Measurements from ENCODE around the gene SART3. TPM values are rescaled to one million over a fixed set of nuclear protein-coding genes. Genes with fewer than 3 reads are reported as not detected.
"Not testable (repeated sequence)": the region's sequence is repeated elsewhere in the genome, so short reads cannot be mapped to it uniquely, and the experiment has no call there.

The SART3 gene
- total RNA-seq, 1 experiment from 2014 or later = 70.4 TPM

DNA sequence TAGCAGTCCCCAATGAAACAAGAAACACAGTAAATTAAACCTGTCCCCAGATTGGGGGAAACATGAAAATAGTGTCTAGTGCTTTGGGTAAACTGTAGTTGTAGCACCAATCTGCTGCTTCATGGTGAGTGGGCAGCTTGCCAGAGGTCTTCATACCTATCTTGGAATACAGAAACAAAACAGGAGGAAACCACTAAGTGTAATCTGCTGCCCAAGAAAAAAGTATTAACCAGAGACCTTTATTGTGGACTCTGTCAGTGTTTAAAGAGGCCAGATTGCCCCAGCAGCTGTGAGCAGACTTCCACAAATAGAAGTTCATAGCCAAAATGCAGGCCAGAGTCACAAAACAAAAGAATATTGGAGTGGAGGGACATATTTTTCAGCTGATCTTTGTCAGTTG lies 3.8 kb upstream of the SART3 start:
- DNase-seq (ENCODE audit: extremely low read depth, low read depth) = no peak

DNA sequence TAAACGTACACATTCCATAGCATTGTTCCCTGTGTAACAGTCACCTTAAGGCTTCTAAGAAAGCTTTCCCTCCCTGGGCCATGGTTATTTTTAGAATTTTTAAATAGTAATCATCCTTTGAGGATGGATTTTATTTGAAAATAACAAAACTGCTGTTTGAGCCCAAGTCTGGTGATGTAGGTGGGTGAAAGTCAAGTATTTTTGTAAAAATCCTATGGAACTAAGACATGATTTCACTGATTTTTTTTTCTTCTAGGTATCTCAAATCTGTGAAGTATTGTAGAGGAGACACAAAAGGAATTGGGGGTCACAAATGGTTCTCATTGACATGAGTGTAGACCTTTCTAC lies 2.8 kb upstream of the SART3 start:
- DNase-seq (ENCODE audit: extremely low read depth, low read depth) = no peak

GRCh38 chr12:108563136-108563803 lies 2.3 kb upstream of the SART3 start:
- peak; percentile 95 for DNase-seq (ENCODE audit: extremely low read depth, low read depth)

- DNase-seq (ENCODE audit: extremely low read depth, low read depth) = peak; percentile 97
Measured at GRCh38 chr12:108562348-108563135, 1.6 kb upstream of the SART3 start, which contains the start of gene ISCU. ISCU (plus strand) TSS chr12:108562596; CDS start chr12:108562623, 27 bp downstream.

DNA sequence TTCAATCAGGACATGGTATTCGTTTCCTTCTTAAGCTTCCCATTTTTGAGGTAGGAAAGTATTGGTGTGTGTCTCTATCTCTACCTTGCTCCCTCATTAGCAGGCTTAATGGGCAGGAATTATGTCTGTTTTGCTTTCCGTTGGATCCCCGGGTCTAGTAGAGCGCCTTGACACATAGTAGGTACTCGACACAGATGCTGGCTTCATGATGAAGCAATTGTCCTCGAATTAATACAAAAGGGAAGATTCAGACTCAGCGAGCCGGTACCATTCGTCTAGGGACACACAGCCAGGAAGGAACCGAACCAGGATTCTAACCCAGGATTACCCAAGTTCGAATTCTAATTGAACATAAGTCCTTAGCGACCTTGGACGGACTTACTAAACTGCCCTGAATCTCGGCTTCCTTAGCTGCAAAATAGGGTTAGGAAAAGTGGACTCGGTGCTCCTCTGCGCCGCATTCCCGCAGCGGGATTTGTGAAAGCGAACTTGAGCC lies 927 bp upstream of the SART3 start:
- DNase-seq (ENCODE audit: extremely low read depth, low read depth) = no peak

DNA sequence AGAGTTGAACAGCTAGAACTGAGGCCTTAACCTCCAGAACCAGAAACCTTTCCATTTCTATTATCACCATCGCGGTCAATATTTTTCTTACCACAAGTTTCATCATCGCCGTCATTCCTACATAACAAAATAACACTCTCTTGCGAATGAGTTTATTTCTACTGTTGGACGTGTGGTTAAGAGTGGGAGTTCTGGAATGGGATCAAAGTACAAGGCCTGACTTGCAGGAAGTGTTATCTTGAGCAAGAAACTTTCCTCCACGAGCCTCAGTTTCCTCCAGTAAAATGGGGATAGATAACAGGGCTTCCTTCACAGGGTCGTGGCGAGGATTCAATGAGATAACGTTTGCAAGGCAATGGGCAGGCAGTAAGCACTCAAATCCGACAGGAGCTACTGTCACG lies 652 bp downstream of the SART3 start:
- no peak for DNase-seq (ENCODE audit: extremely low read depth, low read depth)

DNA sequence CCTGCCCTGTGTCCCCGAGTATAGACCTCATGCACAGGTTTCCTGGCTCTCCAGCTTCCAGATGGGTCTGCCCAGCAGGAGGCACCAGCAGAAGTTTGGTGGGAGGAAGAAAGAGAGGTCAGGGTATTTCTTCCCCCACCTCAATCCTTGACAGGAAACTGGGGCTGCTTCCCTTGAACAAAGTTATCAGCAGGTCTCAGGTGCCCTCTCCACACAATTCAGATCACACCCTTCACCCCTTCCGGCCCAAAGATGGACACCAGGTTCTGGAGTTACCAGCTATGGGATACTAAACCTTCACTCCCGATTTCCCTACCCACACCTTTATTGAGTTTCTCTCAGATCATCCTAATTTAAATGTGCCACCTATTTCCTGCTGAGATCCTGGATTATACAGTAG lies 1.2 kb downstream of the SART3 start:
- no peak for DNase-seq (ENCODE audit: extremely low read depth, low read depth)

DNA sequence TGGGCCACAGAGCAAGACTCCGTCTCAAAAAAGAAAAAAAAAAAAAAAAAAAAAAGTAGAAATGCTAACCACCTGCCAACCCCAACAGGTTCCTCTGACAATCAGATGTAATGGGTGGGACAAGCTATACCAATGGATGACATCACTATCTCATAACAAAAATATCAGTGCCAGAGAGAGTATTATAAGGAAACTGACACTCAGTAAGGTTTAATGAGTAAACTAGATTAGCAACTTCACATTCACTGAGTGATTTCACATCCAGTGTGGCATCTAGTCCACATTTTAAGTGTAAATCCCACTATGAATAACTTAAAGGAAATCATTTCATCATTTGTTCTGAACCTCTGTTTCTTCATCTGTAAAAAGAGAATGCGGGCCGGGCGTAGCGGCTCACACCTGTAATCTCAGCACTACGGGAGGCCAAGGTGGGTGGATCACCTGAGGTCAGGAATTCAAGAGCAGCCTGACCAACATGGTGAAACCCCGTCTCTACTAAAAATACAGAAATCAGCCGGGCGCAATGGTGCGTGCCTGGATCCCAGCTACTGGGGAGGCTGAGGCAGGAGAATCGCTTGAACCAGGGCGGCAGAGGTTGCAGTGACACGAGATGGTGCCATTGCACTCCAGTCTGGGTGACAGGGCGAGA lies 1.8 kb downstream of the SART3 start:
- no peak for DNase-seq (ENCODE audit: extremely low read depth, low read depth)

DNA sequence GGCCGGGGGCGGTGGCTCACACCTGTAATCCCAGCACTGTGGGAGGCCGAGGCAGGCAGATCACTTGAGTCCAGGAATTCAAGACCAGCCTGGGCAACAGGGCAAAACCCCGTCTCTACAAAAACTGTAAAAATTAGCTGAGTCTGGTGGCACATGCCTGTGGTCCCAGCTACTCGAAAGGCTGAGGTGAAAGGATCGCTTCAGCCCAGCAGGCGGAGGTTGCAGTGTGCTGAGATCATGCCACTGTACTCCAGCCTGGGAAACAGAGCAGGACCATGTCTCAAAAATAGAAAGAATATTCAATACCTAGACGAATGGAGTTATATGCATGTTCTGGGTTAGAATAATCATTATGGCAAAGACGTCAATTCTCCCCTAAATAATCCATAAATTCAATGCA lies 5.6 kb downstream of the SART3 start:
- not testable (repeated sequence) for DNase-seq (ENCODE audit: extremely low read depth, low read depth)

GRCh38 chr12:108553799-108554198 lies 7.2 kb downstream of the SART3 start:
- no peak for DNase-seq (ENCODE audit: extremely low read depth, low read depth)

GRCh38 chr12:108551535-108551934 lies 9.4 kb downstream of the SART3 start:
- DNase-seq (ENCODE audit: extremely low read depth, low read depth) = no peak

GRCh38 chr12:108548954-108549521 lies 11.9 kb downstream of the SART3 start:
- no peak for DNase-seq (ENCODE audit: extremely low read depth, low read depth)

- no peak for DNase-seq (ENCODE audit: extremely low read depth, low read depth)
Measured at GRCh38 chr12:108547686-108548085, 13.3 kb downstream of the SART3 start.

DNA sequence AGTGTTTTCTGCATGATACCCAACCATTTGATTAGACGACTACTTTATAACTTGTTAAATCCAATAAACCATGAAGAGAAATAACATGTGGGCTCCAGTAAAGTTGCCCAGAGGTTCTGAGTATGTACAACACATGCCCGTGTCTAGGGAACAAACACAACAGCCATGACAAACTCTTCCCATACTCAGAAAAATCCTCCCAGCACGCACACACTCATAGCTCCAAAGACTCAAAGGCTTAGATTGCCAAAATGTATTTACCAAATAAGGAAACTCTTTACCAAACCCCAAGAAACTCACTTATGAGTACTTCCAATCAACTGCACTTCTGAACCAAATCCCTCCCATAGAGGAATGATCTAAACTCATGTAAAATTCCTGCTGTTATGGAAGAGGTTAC lies 17.3 kb downstream of the SART3 start:
- DNase-seq (ENCODE audit: extremely low read depth, low read depth) = no peak

- no peak for DNase-seq (ENCODE audit: extremely low read depth, low read depth)
Measured at GRCh38 chr12:108542320-108542719, 18.7 kb downstream of the SART3 start.

DNA sequence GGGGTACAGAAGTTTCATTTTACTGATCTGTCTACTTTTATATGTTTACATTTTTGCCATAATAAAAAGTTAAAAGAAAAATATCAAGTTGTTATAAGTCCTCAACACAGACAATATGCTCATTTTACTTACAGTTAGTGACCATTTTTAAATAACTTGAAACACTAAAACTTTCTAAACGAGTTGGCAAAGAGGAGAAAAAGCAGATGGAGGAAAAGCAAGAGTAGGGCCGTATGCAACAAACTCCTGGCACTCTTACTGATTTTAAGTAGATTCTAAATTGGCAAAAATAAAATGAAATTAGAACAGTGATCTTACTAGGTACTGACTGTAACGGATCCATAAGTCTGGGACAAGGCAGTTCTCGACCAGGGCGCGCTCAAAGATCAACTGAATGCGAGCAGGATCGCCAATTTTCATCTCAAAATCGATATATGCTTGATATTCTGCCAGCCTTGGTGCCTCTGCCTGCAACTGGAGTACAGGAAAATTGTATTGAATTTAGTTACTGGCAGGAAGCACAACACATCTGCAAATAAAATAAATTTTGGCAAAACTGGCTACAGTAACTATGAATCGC lies 22.3 kb downstream of the SART3 start:
- no peak for DNase-seq (ENCODE audit: extremely low read depth, low read depth)

- no peak for DNase-seq (ENCODE audit: extremely low read depth, low read depth)
Measured at GRCh38 chr12:108538146-108538545, 22.8 kb downstream of the SART3 start.

- no peak for DNase-seq (ENCODE audit: extremely low read depth, low read depth)
Measured at GRCh38 chr12:108531929-108532848, 28.8 kb downstream of the SART3 start.

DNA sequence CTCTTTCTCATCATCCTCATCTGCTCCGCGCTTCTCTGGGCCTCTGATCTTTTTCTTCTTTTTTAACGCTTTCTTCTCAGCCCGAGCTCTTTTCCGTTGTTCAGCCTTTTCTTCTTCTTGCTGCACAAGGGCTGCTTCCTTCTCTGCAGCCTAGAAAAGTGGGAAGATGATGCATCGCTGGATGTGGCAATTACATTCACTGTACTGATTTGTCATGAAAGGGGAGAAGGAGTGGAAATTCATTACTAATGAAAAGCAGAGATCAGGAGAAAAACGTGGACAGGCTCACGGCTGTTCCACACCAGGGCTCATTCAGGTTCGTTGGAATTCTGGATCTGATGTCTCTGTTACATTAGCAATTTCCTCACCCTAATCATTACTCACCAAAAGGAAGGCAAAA lies 30.8 kb downstream of the SART3 start:
- no peak for DNase-seq (ENCODE audit: extremely low read depth, low read depth)

DNA sequence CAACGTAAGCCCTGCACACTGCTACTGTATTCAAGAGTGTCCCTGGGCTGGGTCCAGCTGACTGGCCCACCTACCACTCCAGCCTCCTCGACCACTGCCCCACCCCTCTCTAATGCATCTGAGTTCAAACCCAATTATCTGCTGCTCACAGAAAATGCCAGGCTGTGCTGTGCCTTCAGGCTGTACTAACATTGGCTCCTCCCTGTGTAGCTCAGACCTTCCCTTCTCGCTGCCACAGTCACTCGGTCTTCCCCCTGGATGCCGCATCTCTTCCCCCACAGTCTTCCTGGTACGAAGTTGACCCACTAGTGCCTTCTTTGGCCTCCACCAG lies 33.8 kb downstream of the SART3 start:
- DNase-seq (ENCODE audit: extremely low read depth, low read depth) = no peak

Data from NCI-H460 (cell line).